Ramos (cell line): ENCODE data around the gene ZNF385D.

Source experiments
- in situ Hi-C: fragments of 300-500 bp; cut with MboI; formaldehyde crosslinking; loops from one replicate; pipeline ENCODE4 v1.14.3; 2022; ENCODE audit warnings: low sequenced_read_pairs; ENCODE audit not compliant: unreplicated experiment

The ZNF385D gene

DNA sequence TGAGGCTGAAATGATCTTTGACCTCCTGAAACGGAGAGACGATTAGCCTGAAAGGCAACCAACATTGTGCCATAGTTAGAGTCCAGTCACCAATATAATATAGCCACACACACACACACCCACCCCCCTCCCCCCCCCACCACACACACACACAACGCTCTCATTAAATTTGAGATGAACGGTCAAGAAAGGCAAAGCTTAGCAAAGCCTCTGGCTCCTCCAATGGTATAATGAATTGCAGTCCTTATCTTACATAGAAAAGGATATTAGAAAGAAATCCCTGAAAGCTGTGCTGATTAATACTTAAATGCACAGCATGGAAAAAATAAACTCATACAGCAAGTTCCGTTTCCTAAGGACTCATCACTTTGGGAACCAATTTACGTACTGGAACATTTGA is 876 bp upstream of the ZNF385D start:
- in situ Hi-C loops: no loop called here

DNA sequence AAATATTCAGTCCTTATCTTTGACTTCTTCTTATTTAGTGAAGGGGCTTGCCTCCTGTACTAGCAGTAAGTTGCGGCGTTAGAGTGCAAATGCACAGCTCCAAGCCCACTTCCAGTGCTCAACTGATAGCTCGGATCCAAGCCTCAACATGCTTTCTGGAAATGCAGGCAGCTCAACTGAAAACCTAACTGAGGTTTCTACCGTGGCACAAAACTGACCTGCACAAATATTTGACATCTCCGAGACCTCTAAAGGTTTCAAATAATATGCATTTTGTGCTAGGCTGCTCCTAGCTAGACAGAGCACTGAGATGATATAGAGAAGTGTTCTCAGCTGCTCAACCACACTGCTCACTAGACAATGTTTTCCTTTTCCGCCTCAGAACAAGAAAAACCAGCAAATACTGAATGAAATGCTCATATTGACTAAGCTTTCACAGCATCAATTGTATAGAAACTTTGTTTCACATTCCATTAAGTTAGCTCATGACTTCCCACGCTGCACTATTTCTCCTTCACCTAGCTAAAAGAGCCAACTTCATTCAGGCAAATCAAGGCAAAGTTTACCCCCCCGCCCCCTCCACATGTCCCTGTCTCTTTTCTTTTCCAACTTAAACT is 822 bp downstream of the ZNF385D start:
- in situ Hi-C loops: no loop called here

DNA sequence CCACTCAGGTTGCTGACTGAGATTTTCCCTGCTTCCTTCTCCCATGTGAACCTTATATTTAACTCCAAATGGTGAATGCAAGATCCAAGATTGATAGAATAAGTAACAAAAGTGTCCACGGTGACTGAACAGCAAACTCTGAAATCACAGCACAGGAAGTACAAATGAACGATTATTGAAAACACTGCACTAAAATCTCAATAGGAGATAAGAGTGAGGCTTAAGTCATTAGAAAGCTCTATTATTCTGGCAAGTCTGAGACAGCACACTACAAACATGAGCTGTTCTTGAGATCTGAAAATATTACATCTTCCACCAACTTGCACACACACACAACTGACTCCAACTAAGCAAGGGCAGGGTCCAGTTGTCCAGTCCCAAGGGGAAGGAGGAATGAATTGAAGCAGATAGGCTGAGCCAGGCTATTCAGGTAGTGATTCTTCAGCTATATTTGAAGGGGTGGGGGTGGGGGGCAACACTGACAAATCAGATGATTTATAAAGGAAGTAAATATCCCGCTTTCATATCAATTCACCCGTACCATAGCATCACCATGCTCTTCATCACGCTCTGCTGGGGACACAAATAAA is 2.9 kb downstream of the ZNF385D start:
- in situ Hi-C loops: no loop called here

DNA sequence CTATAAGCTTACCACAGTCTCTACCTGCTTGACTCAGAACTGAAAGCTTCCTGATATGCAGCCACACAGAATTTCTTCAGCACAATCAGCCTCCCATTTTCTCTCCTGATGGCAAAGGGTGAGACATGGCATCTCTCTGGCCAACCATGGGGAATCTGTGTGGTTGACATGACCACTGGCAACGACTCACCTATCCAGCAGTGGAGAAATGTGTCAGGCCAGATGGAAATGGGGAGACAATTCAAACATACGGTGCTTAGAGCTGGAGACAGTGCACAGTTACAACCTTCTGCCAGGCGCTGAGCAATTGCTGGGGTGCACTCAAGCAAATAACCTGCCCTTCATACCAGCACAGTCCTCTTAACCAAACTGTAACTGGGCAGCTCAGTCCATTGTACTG is 3.6 kb downstream of the ZNF385D start:
- in situ Hi-C loops: no loop called here

DNA sequence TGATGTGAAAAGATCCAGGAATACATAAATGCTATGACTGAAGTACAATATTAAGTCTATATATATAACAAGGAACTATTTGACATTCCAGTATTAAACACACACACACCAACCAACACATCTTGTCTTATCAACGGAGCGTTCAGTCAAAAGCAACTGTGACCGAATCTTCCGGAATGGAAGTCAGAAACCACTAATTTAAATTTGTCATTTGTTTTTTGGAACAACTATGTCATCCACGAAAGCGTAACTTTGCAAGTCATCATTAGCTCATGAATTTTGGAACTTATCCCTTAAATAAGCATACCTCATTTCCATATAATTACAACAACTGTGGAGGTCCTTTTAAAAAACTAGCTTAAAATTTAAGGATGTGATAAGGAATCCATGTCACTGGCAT is 5.0 kb downstream of the ZNF385D start:
- in situ Hi-C loops: no loop called here

DNA sequence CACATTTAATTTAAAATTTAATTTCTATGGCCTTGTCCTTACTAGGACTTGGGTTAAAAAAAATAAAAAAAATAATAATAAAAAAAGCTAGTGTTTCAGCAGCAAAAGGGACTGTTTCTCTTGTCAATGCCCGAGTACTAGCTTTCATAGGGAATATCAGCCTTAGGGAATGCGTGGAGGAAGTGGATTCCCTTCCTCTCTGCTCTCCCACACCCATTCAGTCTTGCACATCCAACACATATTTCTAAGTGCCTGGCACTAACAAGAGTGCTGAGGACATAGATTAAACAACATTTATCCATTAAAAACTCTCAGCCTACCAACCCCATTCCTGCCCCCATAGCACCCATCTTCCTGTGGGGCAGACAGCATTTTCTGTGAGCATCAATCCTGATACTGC is 6.2 kb downstream of the ZNF385D start:
- in situ Hi-C loops: no loop called here

DNA sequence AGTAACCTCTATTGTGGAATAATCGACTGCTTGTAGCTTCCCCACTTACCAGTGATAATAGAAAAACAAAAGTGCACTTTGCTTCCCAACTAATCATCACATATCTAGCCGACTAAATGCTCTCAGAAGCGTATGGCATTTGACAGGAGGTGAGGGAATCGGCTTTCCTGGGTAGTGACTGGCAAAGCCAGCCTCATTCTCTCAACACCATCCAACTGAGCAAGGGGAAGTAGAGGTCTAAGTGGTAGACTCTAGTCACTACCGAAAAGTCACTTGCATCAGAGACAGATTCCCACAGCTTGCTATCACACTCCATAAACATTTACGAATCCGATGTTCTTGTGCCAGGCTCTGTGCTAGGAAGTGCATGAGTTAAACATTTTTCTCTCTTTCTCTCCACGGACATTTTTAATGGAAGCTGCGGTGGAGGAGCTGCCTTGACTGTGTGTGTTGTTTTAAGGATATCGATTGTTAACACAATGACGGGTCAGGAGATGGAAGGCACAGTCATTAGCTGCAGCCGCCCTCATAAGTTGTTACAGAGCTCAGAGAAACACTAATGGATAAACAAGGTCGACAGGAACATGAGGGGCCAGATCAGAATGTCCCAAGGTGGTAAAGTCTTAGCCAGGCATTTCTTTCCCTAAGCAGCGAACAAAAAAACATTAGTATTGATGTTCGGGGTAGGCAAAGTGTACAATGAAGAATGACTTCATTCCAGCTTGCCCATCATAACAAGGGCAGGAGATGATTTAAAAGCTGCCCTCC is 11.9 kb downstream of the ZNF385D start:
- in situ Hi-C loops: no loop called here

DNA sequence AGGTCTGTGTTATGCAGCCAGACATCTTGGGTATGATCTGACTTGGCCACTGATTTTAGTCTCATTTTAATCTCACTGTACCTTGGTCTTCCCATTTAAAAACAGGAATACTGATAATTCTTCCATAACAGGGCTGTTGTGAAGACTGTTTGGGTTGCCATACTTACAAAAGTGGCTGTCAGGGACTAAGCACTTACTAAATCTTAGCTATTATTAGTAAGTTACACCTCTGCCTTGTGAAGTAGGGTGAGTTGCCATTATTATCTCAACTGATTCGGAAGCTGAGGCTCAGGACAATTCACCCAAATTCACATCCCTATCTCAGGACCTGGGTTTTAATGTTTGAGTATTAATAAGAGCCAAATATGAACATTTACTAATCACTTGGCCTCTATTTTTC is 12.7 kb downstream of the ZNF385D start:
- in situ Hi-C loops: no loop called here

DNA sequence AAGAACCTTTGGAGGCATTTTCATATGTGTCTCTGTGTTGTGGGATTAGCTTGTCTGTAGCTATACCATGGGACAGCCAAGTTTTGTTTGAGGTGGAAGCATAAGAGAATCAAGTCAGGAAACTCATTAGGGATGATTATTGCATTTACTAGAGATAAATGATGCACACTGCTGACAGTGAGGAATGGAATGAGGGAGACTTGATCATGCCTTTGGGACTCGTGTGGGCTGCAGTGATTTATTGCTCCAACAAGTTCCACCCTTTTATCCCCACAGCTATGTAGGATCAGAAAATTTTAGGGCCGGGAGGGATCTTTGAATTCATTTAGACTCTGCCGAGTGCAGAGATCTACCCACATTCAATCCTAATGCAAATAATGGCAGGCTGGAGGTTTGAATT is 16.3 kb downstream of the ZNF385D start:
- in situ Hi-C loops: no loop called here

DNA sequence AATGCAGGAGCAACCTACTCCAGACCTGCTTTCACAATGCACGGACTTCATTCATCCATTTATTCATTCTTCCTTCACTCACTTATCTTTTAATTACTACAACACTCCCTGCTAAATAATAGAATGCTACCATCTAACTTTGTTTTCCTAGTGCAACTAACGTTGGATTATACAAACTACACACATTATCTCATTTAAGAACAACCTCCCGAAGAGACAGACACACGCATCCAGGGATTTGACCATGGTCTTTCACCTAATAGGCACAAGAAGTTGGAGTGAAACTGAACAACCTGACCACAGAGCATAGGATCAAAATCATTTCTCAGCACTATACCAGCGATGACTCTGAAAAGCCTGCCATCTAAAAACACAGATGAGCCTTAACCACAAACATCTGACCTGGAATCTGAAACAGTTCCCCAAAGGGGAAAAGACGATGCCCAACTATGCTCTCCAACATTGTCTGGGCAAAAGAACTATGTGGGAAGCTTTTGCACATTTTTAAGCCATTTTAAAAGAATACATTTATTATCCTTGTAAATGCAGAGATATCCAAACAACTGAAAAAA is 21.0 kb downstream of the ZNF385D start:
- in situ Hi-C loops: no loop called here

DNA sequence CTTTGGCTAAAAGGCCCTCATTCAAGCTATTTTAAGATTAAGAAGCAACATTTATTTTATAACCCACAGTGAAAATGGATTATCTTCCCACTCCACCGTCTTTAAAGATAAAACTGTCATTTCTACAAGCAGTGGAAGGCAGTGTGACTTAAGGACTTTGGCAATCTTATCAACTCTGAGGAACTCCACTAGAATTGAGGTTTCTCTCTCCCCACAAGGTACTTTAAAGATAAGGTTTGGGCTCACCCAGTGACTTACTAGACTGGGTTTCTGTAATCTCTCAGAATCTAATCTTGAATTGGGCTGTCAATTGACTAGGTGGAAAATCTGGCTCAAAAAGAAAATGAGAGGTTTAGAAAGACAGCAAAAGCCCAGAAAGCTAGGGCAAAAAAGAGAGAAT is 21.7 kb downstream of the ZNF385D start:
- in situ Hi-C loops: no loop called here

DNA sequence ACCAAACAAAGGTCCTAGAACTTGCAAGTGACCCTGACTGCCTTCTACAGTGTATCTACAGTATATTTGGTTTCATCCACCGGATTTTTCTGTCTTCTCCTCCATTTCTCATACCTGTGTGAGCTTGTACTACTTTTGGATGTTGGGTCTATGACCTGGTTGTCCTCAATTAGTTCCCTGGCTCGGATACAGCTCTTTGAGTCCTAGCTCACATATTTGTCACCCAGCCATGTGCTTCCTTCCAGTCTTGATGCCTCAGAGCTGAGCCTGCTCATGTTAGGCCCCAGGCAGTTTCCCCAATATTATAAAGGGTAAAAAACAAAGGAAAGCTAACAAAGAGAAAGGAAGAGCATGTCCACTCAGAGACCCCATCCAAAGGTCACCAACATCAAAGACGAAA is 28.2 kb downstream of the ZNF385D start:
- in situ Hi-C loops: no loop called here

DNA sequence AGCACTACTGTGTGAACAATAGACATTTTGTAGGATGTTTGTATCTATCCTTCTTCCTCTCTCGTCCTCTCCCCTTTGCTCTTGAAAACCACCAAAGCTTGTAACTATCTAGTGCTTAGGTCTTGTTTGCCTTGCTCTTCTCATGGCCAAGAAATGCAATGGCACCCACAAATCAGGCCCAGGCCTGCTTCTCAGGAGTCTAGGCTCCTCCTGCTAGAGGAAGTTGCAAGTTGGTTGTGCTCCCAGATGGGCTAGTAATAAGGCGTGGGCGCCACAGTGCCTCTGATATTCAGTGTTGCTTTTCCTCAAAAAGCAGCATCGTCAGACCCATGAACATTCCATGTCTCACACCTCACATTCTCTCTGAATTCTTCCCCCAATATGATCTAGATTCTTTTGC is 28.7 kb downstream of the ZNF385D start:
- in situ Hi-C loops: no loop called here

DNA sequence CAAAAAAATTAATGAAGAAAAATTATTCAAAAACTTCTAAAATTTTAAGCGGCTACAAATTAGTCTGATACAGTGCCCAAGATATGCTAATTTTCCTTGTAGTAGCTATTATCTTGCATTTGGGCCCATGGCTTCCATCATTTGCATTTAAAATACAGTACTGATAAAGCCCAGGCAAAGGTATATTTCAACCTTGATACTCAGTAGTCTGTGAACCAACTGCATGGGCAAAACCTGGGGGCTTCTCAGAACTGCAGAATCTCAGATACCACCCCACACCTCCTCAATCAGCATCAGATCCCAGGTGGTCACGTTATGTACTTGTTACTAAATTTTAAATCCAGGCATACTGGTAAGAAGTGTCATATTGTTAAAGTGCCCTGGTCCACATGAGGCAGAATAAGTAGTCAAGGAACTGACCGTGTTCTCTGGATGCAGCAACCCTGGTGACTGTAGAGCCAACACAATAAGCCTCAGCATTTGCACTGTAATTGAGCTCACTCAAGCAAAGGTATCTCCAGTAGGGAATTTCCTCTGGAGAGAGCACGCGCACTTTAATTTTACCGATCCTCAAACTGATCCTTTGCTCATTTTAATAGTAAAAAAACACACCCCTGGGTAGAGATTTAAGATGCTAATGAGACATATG is 31.9 kb downstream of the ZNF385D start:
- in situ Hi-C loops: no loop called here

DNA sequence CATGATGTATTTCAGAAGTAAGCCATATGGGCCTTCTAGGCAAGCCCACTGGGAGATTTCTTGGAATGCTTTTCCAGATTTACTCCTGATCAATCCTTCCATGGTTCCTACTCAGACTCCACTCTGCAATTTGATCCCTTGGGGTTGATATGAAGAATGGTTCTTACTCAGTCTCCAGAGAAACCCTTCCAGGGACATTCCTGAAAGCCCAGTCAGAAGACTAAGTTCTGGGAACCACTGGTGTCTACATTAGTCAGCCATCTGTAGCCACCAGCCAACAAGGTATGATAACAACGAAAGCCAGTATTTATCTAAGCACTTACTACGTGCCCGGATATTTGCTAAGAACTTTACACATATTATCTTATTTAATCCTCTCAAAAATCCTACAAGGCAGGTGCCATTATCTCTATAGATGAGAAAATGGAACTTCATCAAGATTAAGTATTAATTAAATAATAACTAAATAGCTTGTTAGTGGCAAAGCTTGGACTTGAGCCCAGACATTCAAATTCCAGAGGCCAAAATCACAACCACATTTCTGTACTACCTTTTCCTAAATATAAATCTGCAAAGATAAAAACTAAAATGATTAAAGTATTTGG is 32.7 kb downstream of the ZNF385D start:
- in situ Hi-C loops: no loop called here

DNA sequence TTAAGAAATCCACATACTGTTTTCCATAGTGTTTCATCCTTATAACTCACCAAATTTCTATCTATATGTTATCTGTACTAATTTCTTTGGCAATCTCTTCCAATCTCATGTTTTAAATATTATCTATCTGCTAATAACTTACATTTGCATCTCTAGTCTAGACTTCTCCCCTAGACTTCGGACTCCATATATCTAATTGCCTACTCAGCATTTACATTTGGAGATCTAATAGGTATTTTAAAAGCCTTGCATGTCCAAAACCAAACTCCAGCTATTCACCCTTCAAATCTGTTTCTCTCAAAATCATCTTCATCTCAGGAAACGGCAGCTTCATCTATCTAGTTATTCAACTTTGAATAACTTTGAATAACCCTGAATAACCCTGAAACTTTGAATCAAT is 35.3 kb downstream of the ZNF385D start:
- in situ Hi-C loops: no loop called here

DNA sequence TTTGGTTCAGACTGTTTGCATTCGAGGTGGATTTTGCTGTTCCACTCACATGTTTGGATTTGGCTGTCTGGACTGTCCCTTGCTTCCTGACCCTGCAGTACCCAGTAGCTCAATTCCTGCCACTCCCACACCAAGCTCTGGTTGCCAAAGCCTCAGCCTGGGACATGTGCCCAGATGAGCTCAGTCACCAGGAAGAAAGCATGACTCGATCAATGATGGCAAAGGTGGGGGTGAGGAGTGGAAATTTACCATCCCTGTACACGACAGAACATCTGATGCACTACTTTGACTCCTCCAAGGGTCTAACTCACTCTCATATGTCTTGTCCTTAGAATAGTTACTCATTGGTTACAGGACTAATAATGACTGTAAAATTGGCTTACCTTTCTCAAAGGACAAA is 45.2 kb downstream of the ZNF385D start:
- in situ Hi-C loops: no loop called here

DNA sequence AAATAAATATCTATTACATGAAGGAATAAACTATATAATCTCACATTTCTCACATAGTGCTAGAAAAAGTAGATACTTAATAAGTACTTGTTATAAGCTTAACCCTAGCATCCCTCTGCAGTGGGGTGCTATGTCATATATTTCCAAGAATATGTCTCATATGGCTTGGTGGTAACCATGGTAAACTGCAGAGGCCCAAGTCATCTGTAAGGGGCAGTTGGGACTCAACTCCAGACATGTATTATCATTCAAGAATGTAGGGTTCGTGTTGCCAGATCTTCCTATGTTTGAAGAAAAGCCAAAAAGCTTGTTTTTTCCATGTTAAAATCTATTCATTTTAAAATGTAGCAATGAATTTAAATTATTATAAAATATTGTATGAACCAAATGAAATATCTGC is 46.2 kb downstream of the ZNF385D start:
- in situ Hi-C loops: no loop called here

DNA sequence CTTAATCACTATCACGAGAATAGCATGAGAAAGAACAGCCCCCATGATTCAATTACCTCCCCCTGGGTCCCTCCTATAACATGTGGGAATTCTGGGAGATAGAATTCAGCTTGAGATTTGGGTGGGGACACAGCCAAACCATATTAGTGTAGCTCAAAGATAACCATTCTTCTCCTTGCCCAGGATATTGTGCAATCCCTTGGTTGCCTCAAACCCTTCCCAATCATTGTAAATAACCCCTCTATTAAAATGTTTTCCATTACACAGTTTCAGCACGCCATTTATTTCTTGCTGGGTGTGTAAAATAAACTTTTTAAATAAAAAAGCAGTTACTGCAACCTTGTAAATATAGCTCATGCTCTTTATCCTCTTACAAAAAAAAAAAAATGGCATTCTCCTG is 47.7 kb downstream of the ZNF385D start:
- in situ Hi-C loops: no loop called here

DNA sequence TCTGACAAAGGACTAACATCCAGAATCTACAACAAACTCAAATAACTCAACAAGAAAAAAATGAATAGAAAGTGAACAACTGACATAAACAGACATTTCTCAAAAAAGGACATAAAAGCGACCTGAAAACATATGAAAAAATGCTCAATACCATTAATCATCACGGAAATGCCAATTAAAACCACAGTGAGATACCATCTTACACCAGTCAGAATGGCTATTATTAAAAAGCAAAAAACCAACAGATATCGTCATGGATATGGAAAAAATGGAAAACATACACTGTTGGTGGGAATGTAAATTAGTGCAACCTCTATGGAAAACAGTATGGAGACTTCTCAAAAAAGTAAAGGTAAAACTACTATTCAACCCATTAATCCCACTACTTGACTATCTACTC is 53.3 kb downstream of the ZNF385D start:
- in situ Hi-C loops: no loop called here

DNA sequence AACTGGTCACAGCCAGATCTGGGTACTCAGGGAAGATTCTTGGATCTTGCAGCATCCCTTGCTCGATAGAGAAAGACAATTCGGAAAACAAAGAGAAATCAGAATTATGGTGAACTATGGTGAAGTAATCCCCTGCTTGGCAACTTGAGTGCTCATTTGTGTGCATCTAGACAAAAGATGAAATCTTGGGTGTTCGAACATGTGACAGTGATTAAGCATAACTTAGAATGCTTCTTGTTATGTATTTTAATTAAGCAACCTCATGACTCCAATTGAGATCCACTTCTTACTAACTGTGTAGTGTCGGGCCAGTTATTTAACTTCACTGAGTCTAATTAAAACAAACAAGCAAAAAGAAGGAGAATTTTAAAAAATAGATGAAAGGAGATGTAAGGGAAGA is 56.5 kb downstream of the ZNF385D start:
- in situ Hi-C loops: no loop called here
